SK-N-SH treated with all-trans-retinoic acid at 6 μM for 48 hours (cell line): ENCODE data around the gene ADRA2B.

Source experiments
- ATAC-seq: fragments of 200-7000 bp; cut with Tn5 transposase; 3 replicates; pipeline ENCODE4 v1.9.1; 2020; ENCODE audit warnings: mild to moderate bottlenecking, moderate library complexity
- ARNTL ChIP-seq: fragments of 450-650 bp; formaldehyde crosslinking; IDR thresholded peaks from 2 replicates; pipeline ENCODE4 v1.5.0; 2020; ENCODE audit warnings: low read depth, mild to moderate bottlenecking, moderate library complexity, borderline replicate concordance
- BACH2 ChIP-seq: fragments of 250-450 bp; sonication (Bioruptor Pico); IDR thresholded peaks from 2 replicates; pipeline ENCODE4 v1.9.0; 2021; ENCODE audit warnings: mild to moderate bottlenecking, borderline replicate concordance
- CREB5 ChIP-seq: fragments of 250-450 bp; sonication (Bioruptor Pico); IDR thresholded peaks from 2 replicates; pipeline ENCODE4 v1.5.1; 2020; ENCODE audit warnings: low read depth, mild to moderate bottlenecking, moderate library complexity
- CSDC2 ChIP-seq: fragments of 250-450 bp; sonication (Bioruptor Pico); IDR thresholded peaks from 2 replicates; pipeline ENCODE4 v1.5.0; 2020; ENCODE audit warnings: mild to moderate bottlenecking, moderate library complexity
- GLIS3 ChIP-seq: fragments of 250-450 bp; sonication (Bioruptor Pico); IDR thresholded peaks from 2 replicates; pipeline ENCODE4 v1.5.0; 2020; ENCODE audit warnings: mild to moderate bottlenecking, moderate library complexity
- ISL1 ChIP-seq: fragments of 250-450 bp; sonication (Bioruptor Pico); IDR thresholded peaks from 2 replicates; pipeline ENCODE4 v2.1.2; 2022; ENCODE audit warnings: mild to moderate bottlenecking, moderate library complexity
- OSR1 ChIP-seq: fragments of 250-450 bp; sonication (Bioruptor Pico); IDR thresholded peaks from 2 replicates; pipeline ENCODE4 v1.8.0; 2022; ENCODE audit warnings: moderate library complexity, mild to moderate bottlenecking, inconsistent platforms
- PATZ1 ChIP-seq: fragments of 250-450 bp; sonication (Bioruptor Pico); IDR thresholded peaks from 2 replicates; pipeline ENCODE4 v1.8.0; 2020; ENCODE audit warnings: mild to moderate bottlenecking, moderate library complexity, borderline replicate concordance
- PPARA ChIP-seq: fragments of 250-450 bp; sonication (Bioruptor Pico); IDR thresholded peaks from 2 replicates; pipeline ENCODE4 v1.5.0; 2020; ENCODE audit warnings: mild to moderate bottlenecking, borderline replicate concordance
- RARB ChIP-seq: fragments of 250-450 bp; sonication (Bioruptor Pico); IDR thresholded peaks from 2 replicates; pipeline ENCODE4 v1.8.0; 2021; ENCODE audit warnings: mild to moderate bottlenecking, moderate library complexity
- SNAI2 ChIP-seq: fragments of 250-450 bp; sonication (Bioruptor Pico); IDR thresholded peaks from 2 replicates; pipeline ENCODE4 v1.5.0; 2020; ENCODE audit warnings: mild to moderate bottlenecking, moderate library complexity
- TCF4 ChIP-seq: fragments of 250-450 bp; sonication (Bioruptor Pico); IDR thresholded peaks from 2 replicates; pipeline ENCODE4 v1.8.0; 2021; ENCODE audit warnings: mild to moderate bottlenecking, moderate library complexity, borderline replicate concordance
- TSHZ2 ChIP-seq: fragments of 250-450 bp; sonication (Bioruptor Pico); IDR thresholded peaks from 2 replicates; pipeline ENCODE4 v1.5.0; 2020; ENCODE audit warnings: mild to moderate bottlenecking, moderate library complexity
- ZC3H10 ChIP-seq: fragments of 250-450 bp; sonication (Bioruptor Pico); IDR thresholded peaks from 2 replicates; pipeline ENCODE4 v1.5.1; 2021; ENCODE audit warnings: mild to moderate bottlenecking, moderate library complexity
- ZFP3 ChIP-seq: fragments of 250-450 bp; sonication (Bioruptor Pico); IDR thresholded peaks from 2 replicates; pipeline ENCODE4 v1.5.0; 2020; ENCODE audit warnings: mild to moderate bottlenecking, moderate library complexity
- ZFP30 ChIP-seq: fragments of 450-650 bp; formaldehyde crosslinking; IDR thresholded peaks from 2 replicates; pipeline ENCODE4 v1.5.0; 2022; ENCODE audit warnings: mild to moderate bottlenecking, moderate library complexity
- ZNF565 ChIP-seq: fragments of 450-650 bp; formaldehyde crosslinking; conservative IDR thresholded peaks from 2 replicates; pipeline ENCODE4 v1.5.0; 2020; ENCODE audit warnings: low read depth, mild to moderate bottlenecking, moderate library complexity
- ZNF70 ChIP-seq: fragments of 450-650 bp; formaldehyde crosslinking; IDR thresholded peaks from 2 replicates; pipeline ENCODE4 v1.5.0; 2020; ENCODE audit warnings: mild to moderate bottlenecking, moderate library complexity
- TF ChIP-seq, protein P1 (sequence below): fragments of 250-450 bp; sonication (Bioruptor Pico); IDR thresholded peaks from 2 replicates; pipeline ENCODE4 v1.8.0; 2021; ENCODE audit warnings: low read depth, mild to moderate bottlenecking, moderate library complexity, borderline replicate concordance

ADRA2B gene

DNA sequence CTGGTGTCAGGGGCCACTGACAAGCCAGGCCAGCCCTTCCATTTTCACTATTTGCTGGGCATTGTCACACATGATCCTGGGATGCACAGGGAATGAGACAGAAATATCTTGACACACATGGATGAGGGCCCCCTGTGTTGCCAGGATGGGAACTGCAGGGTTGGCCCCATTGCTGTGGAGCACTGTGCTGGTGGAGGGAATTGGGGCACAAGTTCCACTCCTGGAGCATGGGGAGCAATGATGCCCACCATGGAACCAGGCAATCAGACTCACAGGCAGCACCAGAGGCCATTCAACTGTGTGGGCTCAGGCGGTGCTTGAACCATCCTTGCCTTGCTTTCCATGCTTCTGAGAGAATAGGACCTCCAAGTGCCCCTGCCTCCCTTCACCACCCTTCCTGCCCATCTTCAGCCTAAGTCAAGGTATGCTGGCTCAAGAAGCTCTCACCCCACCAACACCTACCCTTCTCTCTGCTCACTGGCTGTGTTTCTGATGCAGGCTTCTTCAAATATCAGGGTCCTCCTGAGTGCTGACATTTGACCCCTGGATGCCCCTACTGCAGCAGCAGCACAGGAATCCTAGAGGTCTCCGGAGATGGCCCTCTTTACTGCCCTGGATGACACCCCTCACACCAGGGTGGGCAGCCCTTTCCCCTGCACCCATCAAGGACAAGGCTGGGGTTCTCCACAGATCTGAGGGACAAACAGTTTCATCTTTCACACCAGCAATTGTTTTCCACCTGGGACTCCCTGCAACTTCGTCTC is 11.0 kb downstream of the ADRA2B start:
- TF ChIP-seq ZFP30 (CRISPR knock-in tag), result no peak
- no peak for TF ChIP-seq RARB (CRISPR knock-in tag)
- TF ChIP-seq BACH2, result no peak
- TF ChIP-seq GLIS3, result no peak
- TF ChIP-seq SNAI2 (CRISPR knock-in tag), result no peak
- TF ChIP-seq PPARA (CRISPR knock-in tag), result no peak
- TF ChIP-seq ARNTL (CRISPR knock-in tag), result no peak
- TF ChIP-seq ZNF70 (CRISPR knock-in tag), result no peak
- TF ChIP-seq OSR1, result no peak
- no peak for TF ChIP-seq TCF4 (CRISPR knock-in tag)
- TF ChIP-seq ZC3H10 (CRISPR knock-in tag), result no peak
- TF ChIP-seq TSHZ2 (CRISPR knock-in tag), result no peak
- no peak for TF ChIP-seq CREB5 (CRISPR knock-in tag)
- no peak for TF ChIP-seq ZNF565 (CRISPR knock-in tag)
- no peak for TF ChIP-seq ZFP3 (CRISPR knock-in tag)
- TF ChIP-seq, protein P1, sequence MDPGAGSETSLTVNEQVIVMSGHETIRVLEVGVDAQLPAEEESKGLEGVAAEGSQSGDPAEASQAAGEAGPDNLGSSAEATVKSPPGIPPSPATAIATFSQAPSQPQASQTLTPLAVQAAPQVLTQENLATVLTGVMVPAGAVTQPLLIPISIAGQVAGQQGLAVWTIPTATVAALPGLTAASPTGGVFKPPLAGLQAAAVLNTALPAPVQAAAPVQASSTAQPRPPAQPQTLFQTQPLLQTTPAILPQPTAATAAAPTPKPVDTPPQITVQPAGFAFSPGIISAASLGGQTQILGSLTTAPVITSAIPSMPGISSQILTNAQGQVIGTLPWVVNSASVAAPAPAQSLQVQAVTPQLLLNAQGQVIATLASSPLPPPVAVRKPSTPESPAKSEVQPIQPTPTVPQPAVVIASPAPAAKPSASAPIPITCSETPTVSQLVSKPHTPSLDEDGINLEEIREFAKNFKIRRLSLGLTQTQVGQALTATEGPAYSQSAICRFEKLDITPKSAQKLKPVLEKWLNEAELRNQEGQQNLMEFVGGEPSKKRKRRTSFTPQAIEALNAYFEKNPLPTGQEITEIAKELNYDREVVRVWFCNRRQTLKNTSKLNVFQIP (CRISPR knock-in tag), result no peak
- no peak for TF ChIP-seq CSDC2 (CRISPR knock-in tag)
- ATAC-seq, result no peak

GRCh38 chr2:96104487-96104861 is 11.9 kb downstream of the ADRA2B start:
- no peak for TF ChIP-seq ARNTL (CRISPR knock-in tag)
- no peak for TF ChIP-seq GLIS3
- TF ChIP-seq ZNF565 (CRISPR knock-in tag), result no peak
- TF ChIP-seq, protein P1 (CRISPR knock-in tag), result no peak
- TF ChIP-seq RARB (CRISPR knock-in tag), result no peak
- no peak for TF ChIP-seq PATZ1 (CRISPR knock-in tag)
- TF ChIP-seq ZFP3 (CRISPR knock-in tag), result no peak
- TF ChIP-seq TCF4 (CRISPR knock-in tag), result no peak
- no peak for TF ChIP-seq SNAI2 (CRISPR knock-in tag)
- no peak for TF ChIP-seq TSHZ2 (CRISPR knock-in tag)
- TF ChIP-seq ZC3H10 (CRISPR knock-in tag), result no peak
- TF ChIP-seq ISL1 (CRISPR knock-in tag), result no peak
- no peak for ATAC-seq
